Measurements from ENCODE around the gene EARS2.

- no peak for TF ChIP-seq CTCF (conservative IDR thresholded peaks at IDR 0.05 in 1 of 2, IDR thresholded peaks at IDR 0.05 in 1 of 2; ENCODE audit: low read depth in 1 of 2, low read length in 2 of 2)
- TF ChIP-seq EZH2 (IDR thresholded peaks at IDR 0.05; ENCODE audit: low read length, missing control alignments): no peak
Measured at GRCh38 chr16:23535901-23536300, 21.2 kb downstream of the EARS2 start.

Data from fibroblast of lung (primary cell).